Activated CD8-positive, alpha-beta memory T cell treated with anti-CD3 and anti-CD28 coated beads, Interleukin-2, amount 50 U/mL, for 24 hours (primary cell): ENCODE results near the gene GJC1.

Experiments
- DNase-seq: peaks from one replicate; pipeline ENCODE4 v3.0.0-alpha.2; 2020; ENCODE audit errors: extremely low read depth

GJC1 gene

GRCh38 chr17:44801880-44802279 lies 28.2 kb downstream of the GJC1 start:
- DNase-seq = no peak

GRCh38 chr17:44798356-44798755 lies 31.7 kb downstream of the GJC1 start:
- no peak for DNase-seq

- DNase-seq = no peak
Measured at GRCh38 chr17:44797802-44798201, 32.3 kb downstream of the GJC1 start.

GRCh38 chr17:44796731-44797130 lies 33.4 kb downstream of the GJC1 start:
- no peak for DNase-seq

- no peak for DNase-seq
Measured at GRCh38 chr17:44795928-44796327, 34.2 kb downstream of the GJC1 start.

GRCh38 chr17:44795421-44795820 lies 34.7 kb downstream of the GJC1 start:
- DNase-seq = no peak

GRCh38 chr17:44794851-44795413 lies 35.2 kb downstream of the GJC1 start:
- no peak for DNase-seq

- DNase-seq = no peak
Measured at GRCh38 chr17:44793885-44794842, 35.9 kb downstream of the GJC1 start.

GRCh38 chr17:44792276-44792675 lies 37.8 kb downstream of the GJC1 start:
- no peak for DNase-seq

GRCh38 chr17:44788139-44788538 lies 41.9 kb downstream of the GJC1 start:
- DNase-seq = no peak

- no peak for DNase-seq
Measured at GRCh38 chr17:44787271-44787940, 42.7 kb downstream of the GJC1 start.

- DNase-seq = no peak
Measured at GRCh38 chr17:44786551-44787081, 43.5 kb downstream of the GJC1 start.

- DNase-seq = no peak
Measured at GRCh38 chr17:44785921-44786320, 44.2 kb downstream of the GJC1 start.

GRCh38 chr17:44782326-44782850 lies 47.7 kb downstream of the GJC1 start:
- no peak for DNase-seq

GRCh38 chr17:44781551-44782325 lies 48.3 kb downstream of the GJC1 start:
- DNase-seq = no peak

- DNase-seq = no peak
Measured at GRCh38 chr17:44780845-44781480, 49.1 kb downstream of the GJC1 start.

GRCh38 chr17:44780161-44780560 lies 49.9 kb downstream of the GJC1 start:
- DNase-seq = no peak

- DNase-seq = peak; percentile 56
Measured at GRCh38 chr17:44779211-44780025, 50.7 kb downstream of the GJC1 start.

- no peak for DNase-seq
Measured at GRCh38 chr17:44778656-44779210, 51.4 kb downstream of the GJC1 start.
